HG02588 (cell line): Measurements from ENCODE around the gene IMMT.
"Not testable (repeated sequence)": the region's sequence is repeated elsewhere in the genome, so short reads cannot be mapped to it uniquely, and the experiment has no call there.

Experiments
- ATAC-seq: cut with Tn5 transposase; IDR thresholded peaks from one replicate; pipeline ENCODE4 v1.9.1; 2021; ENCODE audit warnings: mild to moderate bottlenecking, moderate library complexity; ENCODE audit not compliant: unreplicated experiment

The IMMT gene

GRCh38 chr2:86202336-86202692, 7.1 kb upstream of the IMMT start:
- no peak for ATAC-seq

- no peak for ATAC-seq
Observed at GRCh38 chr2:86201671-86202335, 6.5 kb upstream of the IMMT start.

- not testable (repeated sequence) for ATAC-seq
Observed at GRCh38 chr2:86200564-86200963, 5.3 kb upstream of the IMMT start.

GRCh38 chr2:86199834-86200177, 4.5 kb upstream of the IMMT start:
- ATAC-seq: no peak

GRCh38 chr2:86195808-86196387, 636 bp upstream of the IMMT start:
- ATAC-seq: no peak

GRCh38 chr2:86194751-86195054, 559 bp downstream of the IMMT start:
- ATAC-seq: no peak

GRCh38 chr2:86193901-86194567, 1.2 kb downstream of the IMMT start:
- ATAC-seq: no peak

GRCh38 chr2:86189782-86190416, 5.4 kb downstream of the IMMT start:
- ATAC-seq: no peak

- no peak for ATAC-seq
Observed at GRCh38 chr2:86186431-86186830, 8.8 kb downstream of the IMMT start.

- ATAC-seq: no peak
Observed at GRCh38 chr2:86185517-86186212, 9.6 kb downstream of the IMMT start.

GRCh38 chr2:86176597-86176996, 18.7 kb downstream of the IMMT start:
- no peak for ATAC-seq

- no peak for ATAC-seq
Observed at GRCh38 chr2:86175828-86176227, 19.4 kb downstream of the IMMT start.

- ATAC-seq: no peak
Observed at GRCh38 chr2:86174445-86174844, 20.8 kb downstream of the IMMT start.

GRCh38 chr2:86172610-86173009, 22.7 kb downstream of the IMMT start:
- ATAC-seq: no peak

- no peak for ATAC-seq
Observed at GRCh38 chr2:86171295-86171694, 24.0 kb downstream of the IMMT start.

GRCh38 chr2:86170449-86170848, 24.8 kb downstream of the IMMT start:
- ATAC-seq: no peak

- ATAC-seq: no peak
Observed at GRCh38 chr2:86160156-86160952, 34.9 kb downstream of the IMMT start.

- no peak for ATAC-seq
Observed at GRCh38 chr2:86158286-86158685, 37.0 kb downstream of the IMMT start.

- ATAC-seq: no peak
Observed at GRCh38 chr2:86157009-86157556, 38.2 kb downstream of the IMMT start.

- ATAC-seq: no peak
Observed at GRCh38 chr2:86150502-86150901, 44.8 kb downstream of the IMMT start.

- no peak for ATAC-seq
Observed at GRCh38 chr2:86147793-86148192, 47.5 kb downstream of the IMMT start.
